ENCODE results near the gene RNF208.

Gene RNF208

DNA sequence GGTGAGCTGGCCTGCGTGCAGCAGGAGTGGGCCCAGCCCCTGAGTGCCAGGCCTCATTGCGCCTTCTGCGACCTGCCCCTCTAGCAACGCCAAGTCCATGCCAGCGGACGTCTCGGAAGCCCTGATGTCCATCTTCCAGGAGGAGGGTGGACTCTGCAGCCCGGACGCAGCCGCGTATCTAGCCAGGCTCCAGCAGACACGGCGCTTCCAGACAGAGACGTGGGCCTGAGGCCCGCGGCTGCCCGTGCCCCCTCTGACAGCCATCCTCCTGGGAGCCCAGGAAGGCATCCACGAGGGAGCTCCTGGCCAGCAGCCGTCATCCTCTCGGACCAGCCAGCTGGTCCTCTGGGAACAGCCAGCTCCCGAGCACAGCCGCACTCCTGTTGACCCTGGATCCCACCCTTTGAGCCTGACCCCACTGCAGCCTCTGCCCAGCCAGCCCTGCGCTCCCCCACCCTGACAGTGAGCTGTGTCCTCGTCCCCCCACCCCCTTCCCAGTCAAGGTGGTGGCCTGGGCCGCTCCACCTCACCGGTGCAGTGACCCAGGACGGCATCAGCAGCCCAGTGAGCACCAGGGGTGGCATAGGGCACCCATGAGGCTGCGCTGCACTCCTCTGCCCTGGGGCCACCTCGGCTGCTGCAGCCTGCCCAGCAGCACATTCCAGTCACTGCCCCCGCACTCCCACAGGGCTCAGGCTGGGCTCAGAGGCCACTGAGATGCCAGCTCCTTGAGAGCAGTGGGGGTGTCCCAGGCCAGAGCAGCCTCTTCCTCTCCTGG is 5.7 kb downstream of the RNF208 start:
- in situ Hi-C loops (cut with MboI; ENCODE audit: low sequenced_read_pairs), result no loop called here

DNA sequence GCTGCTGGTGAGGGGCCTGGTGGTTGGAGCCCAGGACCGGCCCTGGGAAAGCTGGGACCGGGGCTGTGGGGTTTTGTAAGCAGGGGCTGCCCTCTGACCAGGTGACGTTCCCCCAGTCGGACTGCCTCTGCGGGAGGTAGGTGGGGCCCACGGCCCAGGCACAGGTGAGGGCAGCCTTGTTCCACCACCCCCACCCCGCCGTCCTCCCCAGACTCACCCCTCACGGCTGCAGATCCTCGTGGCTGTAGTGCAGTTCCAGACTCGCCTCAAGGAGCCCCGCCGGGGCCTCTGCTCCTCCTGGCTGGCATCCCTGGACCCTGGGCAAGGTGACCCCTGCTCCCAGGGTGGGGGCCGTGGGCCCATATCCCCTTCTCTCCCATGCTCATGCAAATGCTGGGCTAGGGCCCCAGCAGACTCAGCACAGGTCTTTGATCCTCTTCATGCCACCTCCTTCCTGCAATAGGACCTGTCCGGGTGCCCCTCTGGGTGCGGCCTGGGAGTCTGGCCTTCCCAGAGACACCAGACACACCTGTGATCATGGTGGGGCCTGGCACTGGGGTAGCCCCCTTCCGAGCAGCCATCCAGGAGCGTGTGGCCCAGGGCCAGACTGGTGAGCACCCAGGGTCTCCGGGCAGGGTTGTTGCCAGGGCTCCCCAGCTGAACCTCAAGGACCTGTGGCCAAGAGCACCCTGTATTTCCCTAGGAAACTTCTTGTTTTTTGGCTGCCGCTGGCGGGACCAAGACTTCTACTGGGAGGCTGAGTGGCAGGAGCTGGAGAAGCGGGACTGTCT is 6.6 kb downstream of the RNF208 start:
- in situ Hi-C loops (cut with MboI; ENCODE audit: low sequenced_read_pairs), result no loop called here

DNA sequence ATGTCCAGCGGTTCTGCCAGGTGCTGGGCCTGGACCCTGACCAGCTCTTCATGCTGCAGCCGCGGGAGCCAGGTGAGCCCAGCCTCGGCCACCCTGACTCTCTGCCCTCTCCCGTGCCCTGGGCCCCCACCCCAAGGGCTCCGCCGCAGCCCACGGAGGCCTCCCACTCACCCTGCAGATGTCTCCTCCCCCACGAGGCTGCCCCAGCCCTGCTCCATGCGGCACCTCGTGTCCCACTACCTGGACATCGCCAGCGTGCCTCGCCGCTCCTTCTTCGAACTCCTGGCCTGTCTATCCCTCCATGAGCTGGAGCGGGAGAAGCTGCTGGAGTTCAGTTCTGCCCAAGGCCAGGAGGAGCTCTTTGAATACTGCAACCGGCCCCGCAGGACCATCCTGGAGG is 7.4 kb downstream of the RNF208 start:
- in situ Hi-C loops (cut with MboI; ENCODE audit: low sequenced_read_pairs), result no loop called here

DNA sequence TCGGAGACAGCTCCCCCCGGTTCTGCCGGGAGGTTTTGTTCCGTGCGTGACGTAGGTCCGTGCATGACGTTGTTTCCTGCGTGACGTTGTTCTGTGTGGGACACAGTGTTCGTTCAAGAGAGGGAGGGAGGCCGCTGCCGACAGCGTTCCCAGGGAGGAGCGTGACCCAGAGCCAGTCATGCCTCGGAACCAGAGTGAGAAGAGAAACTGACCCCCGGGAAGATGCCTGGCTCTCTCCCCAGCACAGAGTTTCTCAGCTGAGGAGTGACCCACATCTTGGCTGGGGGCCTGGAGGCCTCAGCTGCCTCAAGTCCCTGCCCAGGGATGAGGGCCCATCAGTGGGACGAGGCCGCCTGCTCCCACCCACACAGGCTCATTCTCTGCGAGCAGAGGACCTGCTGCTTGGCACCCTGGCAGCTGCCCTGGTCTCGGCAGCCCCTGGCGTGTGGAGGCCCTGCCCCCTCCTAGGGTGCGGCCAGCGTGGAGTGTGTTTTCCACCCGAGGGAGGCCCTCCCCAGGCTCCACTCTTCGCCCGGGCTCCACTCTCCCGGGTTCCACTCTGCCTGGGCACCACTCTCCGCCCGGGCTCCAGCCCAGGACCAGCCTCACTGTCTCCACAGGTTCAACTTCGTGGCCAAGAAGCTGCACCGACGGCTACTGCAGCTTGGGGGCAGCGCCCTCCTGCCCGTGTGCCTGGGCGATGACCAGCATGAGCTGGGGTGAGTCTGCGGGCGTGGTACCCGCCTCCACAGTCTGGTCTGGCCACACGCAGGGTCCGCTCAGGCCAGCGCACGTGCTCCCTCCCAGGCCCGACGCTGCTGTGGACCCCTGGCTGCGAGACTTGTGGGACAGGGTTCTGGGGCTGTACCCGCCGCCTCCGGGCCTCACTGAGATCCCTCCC is 8.6 kb downstream of the RNF208 start:
- in situ Hi-C loops (cut with MboI; ENCODE audit: low sequenced_read_pairs), result no loop called here

DNA sequence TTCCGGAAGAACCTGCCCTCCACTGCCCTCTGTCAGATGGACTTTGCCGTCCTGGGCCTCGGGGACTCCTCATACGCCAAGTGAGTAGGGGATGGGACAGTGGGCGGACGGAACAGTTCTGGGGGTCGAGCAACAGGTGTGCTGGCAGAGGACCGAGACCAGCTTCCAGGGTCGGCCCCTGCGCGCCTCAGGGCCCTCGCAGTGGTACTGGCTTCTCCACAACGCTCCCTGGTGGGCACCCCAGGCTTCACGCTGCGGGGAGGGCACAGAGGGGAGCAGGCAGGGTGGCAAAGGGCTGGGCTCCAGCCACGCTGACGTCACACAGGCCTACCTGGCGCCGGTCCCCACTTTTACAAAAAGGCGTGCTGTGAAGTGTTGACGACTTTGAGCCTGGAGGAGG is 9.5 kb downstream of the RNF208 start:
- in situ Hi-C loops (cut with MboI; ENCODE audit: low sequenced_read_pairs), result no loop called here

DNA sequence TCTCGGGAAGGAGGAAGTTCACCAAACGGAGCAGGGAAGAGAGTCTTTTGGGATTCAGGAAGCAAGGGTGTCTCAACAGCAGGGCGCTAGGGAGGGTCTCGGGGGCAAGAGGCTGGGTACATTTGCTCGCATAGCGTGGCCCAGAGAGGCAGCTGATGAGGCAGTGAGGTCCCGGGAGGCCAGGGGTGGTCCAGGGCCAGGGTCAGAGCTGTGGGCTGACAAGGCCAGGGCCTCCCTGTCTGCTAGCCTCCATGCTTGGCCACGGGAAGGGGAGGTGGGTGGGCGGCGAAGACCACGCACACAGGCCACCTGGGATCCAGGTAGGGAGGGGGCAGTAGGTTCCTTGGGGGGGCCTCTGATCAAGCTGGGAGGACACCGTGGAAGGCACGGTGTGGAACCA is 10.5 kb downstream of the RNF208 start:
- in situ Hi-C loops (cut with MboI; ENCODE audit: low sequenced_read_pairs), result no loop called here

DNA sequence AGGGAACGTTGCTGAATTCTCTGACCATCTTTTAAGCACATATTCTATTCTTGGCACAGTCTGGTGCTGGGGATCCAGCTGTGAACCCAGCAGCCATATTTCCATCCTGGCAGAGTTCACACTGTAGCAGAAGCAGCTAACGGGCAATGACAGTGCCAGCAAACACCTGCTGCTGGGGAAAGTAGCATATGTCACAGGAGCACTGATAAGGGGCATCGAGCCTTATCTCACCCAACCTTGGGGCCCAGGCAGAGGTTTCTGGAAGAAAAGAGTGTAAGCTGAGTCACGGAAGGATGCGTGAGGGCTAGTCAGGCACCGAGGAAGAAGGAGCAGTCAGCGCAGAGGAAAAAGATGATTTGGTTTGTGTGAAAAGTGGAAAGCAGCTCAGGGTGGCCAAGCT is 15.4 kb downstream of the RNF208 start:
- in situ Hi-C loops (cut with MboI; ENCODE audit: low sequenced_read_pairs), result no loop called here

DNA sequence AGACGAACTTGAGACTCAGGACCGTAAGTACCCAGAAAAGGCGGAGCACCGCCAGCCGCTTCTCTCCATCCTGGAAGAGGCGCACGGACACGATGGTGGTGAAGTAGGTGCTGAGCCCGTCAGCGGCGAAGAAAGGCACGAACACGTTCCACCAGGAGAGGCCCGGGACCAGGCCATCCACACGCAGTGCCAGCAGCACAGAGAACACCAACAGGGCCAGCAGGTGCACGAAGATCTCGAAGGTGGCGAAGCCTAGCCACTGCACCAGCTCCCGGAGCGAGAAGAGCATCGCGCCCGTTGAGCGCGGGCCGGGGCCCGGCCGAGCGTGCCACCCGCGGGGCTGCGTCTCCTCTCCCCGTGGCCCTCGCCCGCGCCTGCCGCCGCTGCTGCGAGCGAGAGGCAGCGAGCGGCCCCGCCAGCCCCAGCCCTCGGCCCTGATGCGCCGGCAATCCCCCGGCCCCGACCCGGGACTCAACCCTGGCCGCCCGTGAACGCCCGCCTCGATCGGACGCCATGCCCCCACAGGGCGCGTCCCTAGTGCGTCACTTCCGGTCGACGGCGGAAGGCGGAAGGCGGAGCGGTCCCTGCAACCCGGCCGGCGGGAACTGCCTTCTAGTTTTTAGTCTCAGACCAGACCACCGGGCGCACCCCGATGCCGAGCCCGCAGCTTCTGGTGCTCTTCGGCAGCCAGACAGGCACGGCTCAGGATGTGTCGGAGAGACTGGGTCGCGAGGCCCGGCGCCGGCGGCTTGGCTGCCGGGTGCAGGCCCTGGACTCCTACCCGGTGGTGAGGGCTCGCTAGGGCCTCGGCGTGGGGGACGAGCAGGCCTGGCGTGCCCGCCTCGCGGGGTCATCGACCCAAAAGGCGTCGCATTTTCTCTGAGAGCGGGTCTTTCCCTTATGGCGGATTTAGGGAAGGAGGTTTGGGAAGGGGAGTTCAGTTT is 16.6 kb downstream of the RNF208 start, which contains the start of the genes NDOR1 and TMEM203:
TSS of gene NDOR1 (plus strand) at position 575 of the 944 bp plus-strand sequence. CDS start at position 653, 78 bp downstream.
TSS of gene TMEM203 (minus strand) at position 523 of the 944 bp plus-strand sequence. CDS start at position 289, 234 bp downstream.
- in situ Hi-C loops (cut with MboI; ENCODE audit: low sequenced_read_pairs), result no loop called here

DNA sequence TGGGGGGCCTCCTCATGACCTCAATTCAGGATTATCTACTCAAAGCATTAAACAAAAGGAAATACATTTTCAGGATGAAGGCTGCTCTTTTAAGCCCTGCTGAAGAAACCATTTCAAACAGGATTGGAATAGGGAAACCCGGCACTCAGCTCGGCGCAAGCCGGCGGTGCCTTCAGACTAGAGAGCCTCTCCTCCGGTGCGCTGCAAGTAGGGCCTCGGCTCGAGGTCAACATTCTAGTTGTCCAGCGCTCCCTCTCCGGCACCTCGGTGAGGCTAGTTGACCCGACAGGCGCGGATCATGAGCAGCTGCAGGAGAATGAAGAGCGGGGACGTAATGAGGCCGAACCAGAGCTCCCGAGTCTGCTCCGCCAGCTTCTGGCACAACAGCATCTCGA is 17.3 kb downstream of the RNF208 start:
- in situ Hi-C loops (cut with MboI; ENCODE audit: low sequenced_read_pairs), result no loop called here

DNA sequence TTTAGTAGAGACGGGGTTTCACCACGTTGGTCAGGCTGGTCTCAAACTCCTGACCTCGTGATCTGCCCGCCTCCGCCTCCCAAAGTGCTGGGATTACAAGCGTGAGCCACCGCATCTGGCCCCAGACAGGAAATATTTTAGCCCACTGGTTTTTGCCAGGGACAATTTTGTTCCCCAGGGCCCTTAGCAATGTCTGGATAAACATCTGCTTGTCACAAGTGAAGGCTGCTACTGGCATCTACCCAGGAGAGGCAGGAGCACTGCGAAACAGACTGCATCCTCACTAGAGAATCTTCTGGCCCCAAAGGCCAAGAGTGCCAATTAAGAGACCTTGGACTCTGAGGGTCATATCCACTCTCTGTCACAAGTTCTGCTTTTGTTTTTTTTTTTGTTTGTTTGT is 19.1 kb downstream of the RNF208 start:
- in situ Hi-C loops (cut with MboI; ENCODE audit: low sequenced_read_pairs), result no loop called here

DNA sequence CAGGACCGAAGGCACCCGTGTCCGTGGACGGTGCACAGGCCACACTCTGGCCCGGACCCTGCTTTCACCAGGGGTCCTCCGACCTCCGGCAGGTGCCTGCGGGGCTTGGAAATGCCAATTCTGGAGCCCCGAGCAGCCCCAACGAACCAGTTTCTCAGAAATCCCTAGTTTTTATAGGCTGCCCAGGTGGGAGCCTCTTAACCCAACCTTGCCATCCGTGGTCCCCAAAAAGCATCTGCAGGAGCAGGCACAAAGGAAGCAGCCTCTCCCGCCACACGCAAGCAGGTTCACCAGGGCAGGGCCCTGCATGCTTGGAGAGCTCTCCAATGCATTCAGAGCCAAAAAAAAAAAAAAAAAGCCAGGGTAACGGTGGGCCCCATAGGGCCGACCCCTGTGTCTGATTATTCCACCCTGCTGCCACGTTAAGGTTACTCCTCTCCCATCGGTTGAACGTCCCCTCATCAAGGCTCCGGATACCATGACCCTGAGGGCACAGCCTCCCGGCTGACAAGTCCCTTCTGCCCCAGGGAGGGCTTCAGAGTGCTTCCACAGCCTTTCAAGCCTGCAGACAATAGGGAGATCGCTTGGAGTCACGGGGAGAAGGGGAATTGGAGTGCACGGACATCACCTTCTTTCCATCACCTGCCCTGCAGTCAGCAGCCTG is 20.7 kb downstream of the RNF208 start:
- in situ Hi-C loops (cut with MboI; ENCODE audit: low sequenced_read_pairs), result no loop called here

DNA sequence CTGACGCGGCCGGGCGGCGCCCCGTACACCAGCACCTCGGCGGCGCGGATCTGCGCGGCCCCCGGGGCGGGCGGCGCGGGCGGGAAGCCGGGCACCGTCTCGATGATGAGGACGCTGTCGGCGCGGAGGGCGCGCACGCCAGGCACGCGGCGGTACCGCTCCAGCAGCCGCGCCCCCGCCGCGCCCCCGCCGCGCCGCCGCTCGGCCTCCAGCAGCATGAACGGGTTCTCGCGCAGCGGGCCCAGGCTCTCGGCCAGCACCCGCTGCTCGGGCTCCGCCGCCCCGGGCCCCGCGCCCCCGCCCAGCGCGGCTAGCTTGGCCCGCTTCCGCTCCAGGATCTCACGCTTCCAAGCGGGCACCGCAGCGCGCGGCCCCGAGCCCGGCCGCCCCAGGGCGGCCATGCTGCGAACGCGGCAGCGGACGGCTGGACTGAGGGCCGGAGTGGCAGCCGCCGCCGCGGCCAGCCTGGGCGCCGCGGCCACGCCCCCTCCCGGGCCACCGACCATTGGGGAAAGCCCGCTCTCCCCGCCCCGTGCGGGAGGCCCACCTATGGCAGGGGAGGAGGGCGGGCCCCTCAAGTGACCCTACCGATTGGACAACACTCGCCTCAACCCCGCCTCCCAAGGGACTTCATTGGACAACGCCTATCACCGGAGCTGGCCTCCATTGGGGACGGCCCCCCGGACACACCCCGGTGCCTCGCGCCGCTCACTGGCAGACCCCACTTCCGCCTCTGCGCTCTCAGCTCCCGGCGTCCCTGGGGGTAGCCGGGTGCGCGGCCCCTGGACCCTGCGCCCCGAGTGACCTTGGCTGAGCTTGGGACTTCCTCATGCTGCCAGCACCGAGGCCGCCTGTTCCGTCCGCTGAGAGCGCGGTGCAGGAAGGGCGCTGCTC is 21.5 kb downstream of the RNF208 start, which contains the start of gene TPRN:
TSS of gene TPRN (minus strand) at position 431 of the 894 bp plus-strand sequence. CDS start at position 401, 30 bp downstream.
- in situ Hi-C loops (cut with MboI; ENCODE audit: low sequenced_read_pairs), result no loop called here

DNA sequence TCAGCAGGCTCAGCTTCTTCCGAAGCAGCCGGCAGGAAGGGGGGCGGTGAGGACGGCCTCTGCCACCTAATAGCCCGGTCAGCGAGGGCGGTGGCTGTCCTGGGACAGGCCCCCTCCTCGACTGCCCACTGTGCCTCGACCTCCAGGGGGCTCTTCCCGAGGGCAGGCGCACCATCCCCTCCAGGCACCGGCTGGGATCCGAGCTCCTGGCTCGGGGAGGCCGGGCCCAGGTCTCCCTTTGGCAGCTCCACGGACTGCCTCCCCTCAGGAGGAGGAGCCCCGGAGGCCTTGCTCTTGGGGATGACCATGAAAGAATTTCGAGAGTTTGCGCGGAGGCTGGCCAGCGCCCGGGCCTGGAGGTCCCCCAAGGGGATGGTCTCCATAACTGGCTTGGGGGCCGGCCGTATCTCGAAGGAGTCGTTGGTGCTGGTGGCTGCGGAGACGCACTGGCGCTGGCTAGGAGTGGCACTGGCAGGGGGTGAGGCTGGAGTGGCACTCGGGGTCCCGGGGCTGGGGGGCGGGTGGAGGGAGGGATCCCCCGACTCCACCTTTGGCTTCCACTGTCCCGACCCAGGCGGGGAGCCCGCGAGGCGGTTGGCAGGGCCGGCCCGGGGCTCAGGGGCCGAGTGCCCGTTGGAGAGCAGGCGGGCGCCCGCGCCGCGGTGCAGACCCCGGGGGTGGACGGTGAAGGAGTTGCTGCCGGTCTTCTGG is 22.5 kb downstream of the RNF208 start:
- in situ Hi-C loops (cut with MboI; ENCODE audit: low sequenced_read_pairs), result no loop called here

DNA sequence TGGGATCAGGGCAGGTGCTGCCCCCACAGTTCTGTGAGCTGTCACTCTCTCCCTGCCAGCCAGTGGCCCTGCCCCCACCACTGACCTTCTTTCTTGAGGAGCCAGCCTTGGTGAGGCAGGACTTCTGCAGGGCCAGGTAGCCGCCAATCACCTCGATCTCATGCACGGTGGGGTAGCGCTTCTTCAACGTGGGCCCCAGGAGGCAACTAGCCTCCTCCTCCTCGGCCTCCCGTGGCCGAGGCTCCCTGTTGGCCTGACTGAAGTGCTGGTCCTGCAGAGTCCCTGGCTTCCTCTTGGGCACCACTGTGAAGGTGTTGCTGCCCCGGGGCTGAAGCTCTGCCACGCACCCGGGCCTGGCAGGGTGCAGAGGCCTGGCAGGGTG is 23.1 kb downstream of the RNF208 start:
- in situ Hi-C loops (cut with MboI; ENCODE audit: low sequenced_read_pairs), result no loop called here

DNA sequence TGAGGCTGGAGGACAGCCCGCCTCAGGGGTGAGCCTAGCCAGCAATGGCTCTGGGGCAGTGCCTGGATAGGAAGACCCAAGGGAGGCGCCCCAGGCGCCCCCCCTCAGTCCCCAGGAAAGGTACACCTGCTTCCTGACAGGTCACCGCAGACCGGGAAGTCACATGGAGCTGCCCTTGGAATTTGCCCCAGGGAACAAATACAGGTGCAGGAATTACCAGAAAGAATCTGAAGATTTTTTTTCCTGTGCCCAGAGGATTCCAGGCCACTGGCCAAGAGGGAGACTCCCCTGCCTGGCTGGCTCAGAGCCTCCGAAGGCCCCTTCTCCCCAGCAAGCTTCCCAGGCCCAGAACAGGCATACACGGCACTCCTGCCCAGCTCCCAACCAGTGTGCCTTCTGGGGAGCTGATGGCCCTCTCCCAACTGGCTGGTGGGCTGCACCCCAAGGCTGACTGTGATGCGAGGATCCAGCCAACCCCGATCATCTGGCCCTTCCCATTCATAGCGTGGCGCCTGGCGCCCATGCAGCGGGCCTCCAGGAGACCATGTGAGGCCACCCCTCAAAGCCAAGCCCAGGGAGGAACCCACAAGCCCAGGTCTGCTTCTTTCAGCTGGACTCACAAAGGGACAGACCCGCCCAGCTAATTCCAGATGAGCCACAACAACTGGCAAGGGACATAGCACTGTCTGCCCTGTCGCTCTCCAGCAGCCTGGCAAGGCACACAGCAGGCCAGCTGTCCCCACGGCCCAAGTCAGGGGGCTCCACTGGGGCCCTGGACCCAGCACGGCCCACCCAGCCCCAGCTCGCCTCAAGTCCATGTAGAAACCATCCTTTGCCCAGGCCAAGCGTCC is 23.8 kb downstream of the RNF208 start:
- in situ Hi-C loops (cut with MboI; ENCODE audit: low sequenced_read_pairs), result no loop called here

DNA sequence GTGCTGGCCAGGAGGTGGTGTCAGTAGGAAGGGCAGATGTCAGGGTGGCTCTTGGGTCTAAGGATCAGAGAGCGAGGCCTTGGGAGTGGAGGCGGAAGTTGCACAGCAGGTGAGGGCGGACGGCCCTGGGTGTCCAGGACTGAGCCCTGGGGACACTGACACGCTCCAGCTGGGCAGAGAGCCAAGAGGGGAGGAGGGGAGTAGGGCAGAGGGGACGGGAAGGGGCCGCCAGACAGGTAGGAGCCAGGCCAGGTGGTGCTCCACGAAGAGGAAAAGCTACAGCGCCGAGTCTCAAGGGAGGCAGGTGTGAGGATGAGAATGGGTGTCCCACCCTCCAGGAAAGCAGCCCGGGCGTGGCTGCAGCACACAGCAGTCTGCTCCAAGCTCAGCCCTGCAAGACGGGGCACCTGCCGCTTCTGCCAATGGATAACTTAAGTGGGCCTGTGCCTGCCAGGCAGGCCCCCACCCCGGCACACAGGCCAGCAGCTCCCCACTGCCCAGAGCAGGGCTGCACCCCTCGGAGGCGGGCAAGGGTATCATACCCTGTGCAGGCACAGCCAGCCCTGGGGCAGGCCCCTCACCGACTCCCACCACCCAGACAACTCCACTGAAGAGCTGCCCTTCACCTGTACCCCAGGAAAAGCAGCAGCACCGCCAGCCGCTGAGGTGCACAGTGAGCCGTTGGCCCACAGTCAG is 26.4 kb downstream of the RNF208 start:
- in situ Hi-C loops (cut with MboI; ENCODE audit: low sequenced_read_pairs), result no loop called here

All from HL-60/S4 treated with retinoic acid at 250 ng/mL for 4 days and 3 days (cell line).